Ascending aorta (tissue), 2 donors: Measurements from ENCODE around the gene RFTN1. TPM values are rescaled to one million over a fixed set of nuclear protein-coding genes. Genes with fewer than 3 reads are reported as not detected.

Experiments used
- DNase-seq, 2 donors: peaks; one replicate each; pipeline ENCODE4 v3.0.0-alpha.2; 2019; ENCODE audit warnings: low spot score in 2 of 2
- H3K27ac ChIP-seq, 2 donors: fragments of 200-600 bp; sonication (generic); one replicate each; pipeline ENCODE4 v1.5.1; 2016 to 2017; ENCODE audit warnings: mild to moderate bottlenecking in 1 of 2
- H3K27me3 ChIP-seq: fragments of 200-600 bp; sonication (generic); one replicate; pipeline ENCODE4 v1.5.1; 2017
- H3K36me3 ChIP-seq, 2 donors: fragments of 200-600 bp; sonication (generic); one replicate each; pipeline ENCODE4 v1.5.1; 2016
- H3K4me1 ChIP-seq, 2 donors: fragments of 200-600 bp; sonication (generic); one replicate each; pipeline ENCODE4 v1.5.1; 2016 to 2017; ENCODE audit warnings: mild to moderate bottlenecking in 1 of 2
- H3K4me3 ChIP-seq, 2 donors: fragments of 200-600 bp; sonication (generic); one replicate each; pipeline ENCODE4 v1.5.1; 2016 to 2017; ENCODE audit warnings: mild to moderate bottlenecking in 1 of 2
- H3K9me3 ChIP-seq, 2 donors: fragments of 200-600 bp; sonication (generic); one replicate each; pipeline ENCODE4 v1.5.1; 2016
- intact Hi-C: fragments of 100-400 bp; cut with DNase I; formaldehyde crosslinking; loops from one replicate; pipeline ENCODE4 v1.15.1; 2023
- total RNA-seq: library from RNA; depleted of rRNA; stranded (reverse); fragments of >200 nt; gene quantifications from one replicate; pipeline ENCODE4 v1.1.0, GENCODE V29; 2016
- TF ChIP-seq, protein P1 (sequence below), 3 experiments: fragments of 200-600 bp in 2 of 3; fragments of 450-650 bp in 1 of 3; sonication (generic) in 2 of 3; IDR thresholded peaks; one replicate each; pipeline ENCODE4 v1.5.1; 2016 to 2019; ENCODE audit warnings: antibody characterized with exemption in 3 of 3, mild to moderate bottlenecking in 1 of 3, moderate library complexity in 1 of 3

RFTN1 gene
- total RNA-seq, 1 donor from 2014 or later = 72.6 TPM

DNA sequence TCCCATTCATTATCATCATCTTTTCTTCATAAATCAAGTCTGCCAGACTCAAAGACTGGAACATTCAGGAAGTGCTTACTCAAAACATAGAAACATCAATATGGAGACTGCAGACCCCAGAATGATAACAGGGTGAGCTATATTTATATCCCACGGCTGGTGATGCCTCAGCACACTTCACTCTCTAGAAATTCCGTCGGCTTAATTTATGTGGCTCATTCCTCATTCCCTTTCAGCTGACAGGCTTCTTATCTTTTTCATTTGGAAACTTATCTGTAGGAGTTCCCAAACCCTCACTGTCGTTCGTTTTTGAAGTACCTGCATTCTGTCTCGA lies 45.5 kb downstream of the RFTN1 start:
- H3K36me3 ChIP-seq = peaks cover 5 to 9% of the 10 kb centered on the region in 2 donors
- H3K27ac ChIP-seq = peak overlapping the region; percentile 85 to 86
- peaks cover 12 to 51% of the 10 kb centered on the region in 2 donors for H3K4me1 ChIP-seq
- peak overlapping the region in 1 of 2 donors; percentile 44 for H3K4me3 ChIP-seq
- no peaks in the 10 kb centered on the region for H3K27me3 ChIP-seq
- peaks cover 0 to 8% of the 10 kb centered on the region in 2 donors for H3K9me3 ChIP-seq
- TF ChIP-seq, protein P1, sequence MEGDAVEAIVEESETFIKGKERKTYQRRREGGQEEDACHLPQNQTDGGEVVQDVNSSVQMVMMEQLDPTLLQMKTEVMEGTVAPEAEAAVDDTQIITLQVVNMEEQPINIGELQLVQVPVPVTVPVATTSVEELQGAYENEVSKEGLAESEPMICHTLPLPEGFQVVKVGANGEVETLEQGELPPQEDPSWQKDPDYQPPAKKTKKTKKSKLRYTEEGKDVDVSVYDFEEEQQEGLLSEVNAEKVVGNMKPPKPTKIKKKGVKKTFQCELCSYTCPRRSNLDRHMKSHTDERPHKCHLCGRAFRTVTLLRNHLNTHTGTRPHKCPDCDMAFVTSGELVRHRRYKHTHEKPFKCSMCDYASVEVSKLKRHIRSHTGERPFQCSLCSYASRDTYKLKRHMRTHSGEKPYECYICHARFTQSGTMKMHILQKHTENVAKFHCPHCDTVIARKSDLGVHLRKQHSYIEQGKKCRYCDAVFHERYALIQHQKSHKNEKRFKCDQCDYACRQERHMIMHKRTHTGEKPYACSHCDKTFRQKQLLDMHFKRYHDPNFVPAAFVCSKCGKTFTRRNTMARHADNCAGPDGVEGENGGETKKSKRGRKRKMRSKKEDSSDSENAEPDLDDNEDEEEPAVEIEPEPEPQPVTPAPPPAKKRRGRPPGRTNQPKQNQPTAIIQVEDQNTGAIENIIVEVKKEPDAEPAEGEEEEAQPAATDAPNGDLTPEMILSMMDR (IDR thresholded peaks at IDR 0.05) = no peak
- intact Hi-C loops = loop anchor here (5.0 kb wide), 1 partner anchor 44 kb away; the partner anchor contains the start of gene RFTN1
- no peak for DNase-seq

DNA sequence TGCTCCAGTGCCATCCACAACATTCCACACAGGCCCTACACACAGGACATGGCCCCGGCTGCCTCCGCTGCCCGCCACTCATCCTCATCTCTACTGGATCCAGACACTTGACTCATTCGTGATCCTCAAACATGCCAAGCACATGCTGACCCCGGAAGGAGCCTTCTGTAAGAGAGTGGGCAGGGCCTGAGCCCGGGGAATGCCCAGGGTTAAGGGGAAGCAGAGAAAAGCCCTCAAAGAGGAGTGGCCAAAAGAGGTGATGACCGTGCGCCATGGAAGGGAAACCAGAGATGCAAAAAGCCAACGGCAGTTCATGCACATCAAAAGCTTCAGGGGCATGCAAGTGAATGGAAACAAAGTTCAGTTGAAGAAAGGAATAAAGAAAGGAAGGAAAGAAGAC lies 46.1 kb downstream of the RFTN1 start:
- Histone ChIP-seq H3K9me3 (peaks cover 0 to 8% of the 10 kb centered on the region in 2 donors), H3K27me3 (no peaks in the 10 kb centered on the region), H3K27ac (peak overlapping the region; percentile 85 to 86), H3K4me1 (peaks cover 12 to 51% of the 10 kb centered on the region in 2 donors), H3K4me3 (no peak overlapping the region), H3K36me3 (peaks cover 5 to 9% of the 10 kb centered on the region in 2 donors)
- DNase-seq = no peak
- TF ChIP-seq, protein P1 (IDR thresholded peaks at IDR 0.05) = no peak
- intact Hi-C loops = loop anchor here (5.0 kb wide), 1 partner anchor 45 kb away; the partner anchor contains the start of gene RFTN1

DNA sequence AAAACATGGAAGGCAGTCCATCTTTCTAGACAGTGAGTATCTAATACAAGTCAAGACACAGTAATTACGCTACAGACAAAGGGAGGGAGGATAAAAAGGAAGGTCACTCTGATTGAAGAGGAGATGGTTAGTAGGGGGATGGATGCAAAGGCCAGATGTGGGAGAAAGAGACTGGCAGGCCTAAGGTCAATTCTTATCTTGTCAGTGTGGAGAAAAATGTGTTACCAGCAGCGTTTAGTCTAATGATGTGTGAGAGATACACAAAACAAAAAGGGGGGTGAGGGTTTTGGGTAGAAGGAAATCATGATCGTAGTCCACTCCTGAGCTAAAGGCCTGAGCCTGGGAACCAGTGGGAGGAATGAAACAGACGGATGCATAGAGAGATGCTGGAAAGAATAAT lies 46.7 kb downstream of the RFTN1 start:
- TF ChIP-seq, protein P1 (IDR thresholded peaks at IDR 0.05) = no peak
- Histone ChIP-seq H3K27ac (peak overlapping the region; percentile 85 to 86), H3K4me3 (no peak overlapping the region), H3K4me1 (peaks cover 12 to 51% of the 10 kb centered on the region in 2 donors), H3K27me3 (no peaks in the 10 kb centered on the region), H3K9me3 (peaks cover 0 to 8% of the 10 kb centered on the region in 2 donors), H3K36me3 (peaks cover 5 to 7% of the 10 kb centered on the region in 2 donors)
- intact Hi-C loops = loop anchor here (5.0 kb wide), 1 partner anchor 45 kb away; the partner anchor contains the start of gene RFTN1
- no peak for DNase-seq

DNA sequence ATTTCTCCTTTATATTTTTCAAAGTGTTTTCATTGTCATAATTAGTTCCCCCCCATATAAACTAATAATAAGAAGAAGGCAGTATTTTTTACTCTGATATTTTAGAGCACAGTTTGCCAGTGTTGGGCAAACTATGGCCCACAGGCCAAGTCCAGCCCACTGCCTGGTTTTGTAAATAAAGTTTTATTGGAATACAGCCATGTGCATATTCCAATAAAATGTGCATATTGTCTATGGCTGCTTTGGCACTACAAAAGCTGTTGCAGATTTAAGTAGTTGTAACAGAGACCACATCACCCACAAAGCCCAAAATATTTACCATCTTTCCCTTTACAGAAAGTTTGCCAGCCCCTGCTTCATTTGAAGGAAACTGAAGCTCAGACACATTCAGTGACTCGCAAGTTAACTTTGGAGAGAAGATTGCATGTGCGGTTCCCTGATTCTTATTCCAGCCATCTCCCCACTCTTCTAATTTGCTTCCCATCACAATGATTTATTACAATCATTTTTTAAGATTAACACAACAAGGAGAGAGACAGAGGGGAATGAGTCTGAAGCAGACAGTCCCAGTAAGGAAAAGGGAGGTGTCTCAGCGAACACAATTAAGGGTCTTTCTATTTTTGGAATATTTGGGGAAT lies 48.9 kb downstream of the RFTN1 start:
- DNase-seq = no peak
- no peaks in the 10 kb centered on the region for H3K27me3 ChIP-seq
- H3K4me3 ChIP-seq = peak overlapping the region in 1 of 2 donors; percentile 9
- intact Hi-C loops = loop anchor here (5.0 kb wide), 1 partner anchor 48 kb away; the partner anchor contains the start of gene RFTN1
- TF ChIP-seq, protein P1 (IDR thresholded peaks at IDR 0.05) = no peak
- peaks cover 12 to 49% of the 10 kb centered on the region in 2 donors for H3K4me1 ChIP-seq
- peak overlapping the region; percentile 85 to 86 for H3K27ac ChIP-seq
- no peaks in the 10 kb centered on the region for H3K36me3 ChIP-seq
- no peaks in the 10 kb centered on the region for H3K9me3 ChIP-seq

DNA sequence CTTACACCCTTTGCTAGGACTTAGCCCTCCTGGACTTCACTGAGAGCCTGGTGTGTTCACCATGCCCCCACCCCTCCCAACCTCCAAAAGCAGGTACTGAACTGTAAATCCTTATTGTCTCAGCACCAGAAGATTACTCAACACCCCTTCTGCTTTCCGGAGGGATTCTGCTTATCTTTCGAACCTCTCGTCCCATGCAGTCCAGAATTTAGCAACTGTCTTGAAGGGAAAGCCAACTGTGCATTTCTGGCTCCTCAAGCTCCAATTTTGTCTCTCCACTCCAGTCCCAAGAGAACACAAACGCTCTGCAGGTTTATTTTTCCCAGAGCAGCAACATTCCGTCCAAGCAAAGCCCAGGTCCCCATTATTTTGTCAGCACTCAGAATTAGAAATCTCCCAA lies 49.6 kb downstream of the RFTN1 start:
- H3K4me3 ChIP-seq = no peak overlapping the region
- no peaks in the 10 kb centered on the region for H3K9me3 ChIP-seq
- H3K36me3 ChIP-seq = no peaks in the 10 kb centered on the region
- peaks cover 12 to 42% of the 10 kb centered on the region in 2 donors for H3K4me1 ChIP-seq
- TF ChIP-seq, protein P1 (IDR thresholded peaks at IDR 0.05) = no peak
- intact Hi-C loops = no loop called here
- DNase-seq = no peak
- no peaks in the 10 kb centered on the region for H3K27me3 ChIP-seq
- peak overlapping the region; percentile 85 to 86 for H3K27ac ChIP-seq
